Mesothelial cell of epicardium (in vitro differentiated cells): ENCODE data around the gene TMEM234. TPM values are rescaled to one million over a fixed set of nuclear protein-coding genes. Genes with fewer than 3 reads are reported as not detected.

Source experiments
- DNase-seq, 2 experiments: peaks; one replicate each; pipeline ENCODE4 v3.0.0; 2021; ENCODE audit warnings: low spot score in 2 of 2; ENCODE audit not compliant: unreplicated experiment in 2 of 2
- H3K27ac Mint-ChIP-seq: 2 replicates; pipeline ENCODE4 v1.8.0; 2021; ENCODE audit warnings: mixed read lengths
- H3K27me3 Mint-ChIP-seq: 2 replicates; pipeline ENCODE4 v1.8.0; 2021; ENCODE audit warnings: low read depth, mixed read lengths
- H3K36me3 Mint-ChIP-seq: 2 replicates; pipeline ENCODE4 v1.8.0; 2021; ENCODE audit warnings: mixed read lengths
- H3K4me1 Mint-ChIP-seq: 2 replicates; pipeline ENCODE4 v1.8.0; 2021; ENCODE audit warnings: mixed read lengths
- H3K4me3 Mint-ChIP-seq: 2 replicates; pipeline ENCODE4 v1.8.0; 2021; ENCODE audit warnings: mild to moderate bottlenecking, moderate library complexity, mixed read lengths
- H3K9me3 Mint-ChIP-seq: 2 replicates; pipeline ENCODE4 v1.8.0; 2021; ENCODE audit warnings: mixed read lengths
- CTCF ChIP-seq: fragments of 200-600 bp; sonication (generic); IDR thresholded peaks from one replicate; pipeline ENCODE4 v1.5.0; 2021; ENCODE audit warnings: antibody characterized with exemption; ENCODE audit not compliant: unreplicated experiment
- total RNA-seq: library from RNA; stranded (reverse); gene quantifications from 3 replicates; pipeline ENCODE4 v1.2.1, GENCODE V29; 2021

The TMEM234 gene
- total RNA-seq, 1 donor from 2014 or later: 32.9 TPM

- Mint-ChIP-seq H3K4me3 (no peak overlapping the region), H3K27me3 (no peaks in the 10 kb centered on the region), H3K9me3 (no peaks in the 10 kb centered on the region), H3K4me1 (peaks cover 7% of the 10 kb centered on the region), H3K36me3 (peaks cover 33% of the 10 kb centered on the region), H3K27ac (no peak overlapping the region)
- TF ChIP-seq CTCF: no peak
- DNase-seq: no peak
Observed at GRCh38 chr1:32195972-32196823, 26.0 kb downstream of the TMEM234 start.

- no peak for DNase-seq
- Mint-ChIP-seq H3K4me3 (no peak overlapping the region), H3K27ac (no peak overlapping the region), H3K4me1 (peaks cover 7% of the 10 kb centered on the region), H3K9me3 (no peaks in the 10 kb centered on the region), H3K36me3 (peaks cover 33% of the 10 kb centered on the region), H3K27me3 (no peaks in the 10 kb centered on the region)
- TF ChIP-seq CTCF: no peak
Observed at GRCh38 chr1:32195531-32195930, 26.6 kb downstream of the TMEM234 start.

DNA sequence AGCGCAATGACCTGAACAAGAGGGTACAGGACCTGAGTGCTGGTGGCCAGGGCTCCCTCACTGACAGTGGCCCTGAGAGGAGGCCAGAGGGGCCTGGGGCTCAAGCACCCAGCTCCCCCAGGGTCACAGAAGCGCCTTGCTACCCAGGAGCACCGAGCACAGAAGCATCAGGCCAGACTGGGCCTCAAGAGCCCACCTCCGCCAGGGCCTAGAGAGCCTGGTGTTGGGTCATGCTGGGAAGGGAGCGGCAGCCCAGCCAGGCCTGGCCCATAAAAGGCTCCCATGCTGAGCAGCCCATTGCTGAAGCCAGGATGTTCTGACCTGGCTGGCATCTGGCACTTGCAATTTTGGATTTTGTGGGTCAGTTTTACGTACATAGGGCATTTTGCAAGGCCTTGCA, 27.2 kb downstream of the TMEM234 start:
- Mint-ChIP-seq H3K27me3 (no peaks in the 10 kb centered on the region), H3K4me1 (peaks cover 4% of the 10 kb centered on the region), H3K27ac (no peak overlapping the region), H3K36me3 (peaks cover 37% of the 10 kb centered on the region), H3K9me3 (no peaks in the 10 kb centered on the region), H3K4me3 (no peak overlapping the region)
- no peak for DNase-seq
- TF ChIP-seq CTCF: no peak

DNA sequence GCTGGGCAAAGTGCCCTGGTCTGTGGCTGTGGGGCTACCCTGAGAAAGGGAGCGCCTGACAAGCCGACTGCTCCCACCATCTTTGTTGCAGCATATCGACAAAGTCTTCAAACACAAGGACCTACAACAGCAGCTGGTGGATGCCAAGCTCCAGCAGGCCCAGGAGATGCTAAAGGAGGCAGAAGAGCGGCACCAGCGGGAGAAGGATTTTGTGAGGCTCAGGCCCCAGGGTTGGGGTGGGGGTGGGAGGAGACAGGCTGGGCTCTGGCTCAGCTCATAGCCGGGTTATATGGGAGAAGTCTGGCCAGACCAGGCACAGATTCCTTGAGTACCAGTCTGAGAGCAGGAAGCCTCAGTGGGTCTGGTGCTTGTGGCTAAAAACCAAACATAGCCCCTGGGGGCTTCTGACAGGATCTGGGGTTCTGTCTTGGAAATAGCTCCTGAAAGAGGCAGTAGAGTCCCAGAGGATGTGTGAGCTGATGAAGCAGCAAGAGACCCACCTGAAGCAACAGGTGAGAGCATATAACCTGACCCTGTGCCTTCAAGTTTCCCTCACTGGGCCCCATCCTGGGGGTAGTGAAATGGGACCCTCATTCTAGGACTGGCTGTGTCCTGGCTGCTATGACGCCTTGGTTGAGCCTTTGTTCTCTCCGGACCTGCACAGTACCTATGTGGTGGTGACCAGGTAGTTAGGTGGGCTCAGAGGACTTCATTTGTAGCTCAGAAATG, 29.8 kb downstream of the TMEM234 start:
- Mint-ChIP-seq H3K4me3 (no peak overlapping the region), H3K4me1 (no peaks in the 10 kb centered on the region), H3K27ac (no peak overlapping the region), H3K27me3 (no peaks in the 10 kb centered on the region), H3K36me3 (peaks cover 46% of the 10 kb centered on the region), H3K9me3 (no peaks in the 10 kb centered on the region)
- TF ChIP-seq CTCF: no peak
- DNase-seq: no peak

DNA sequence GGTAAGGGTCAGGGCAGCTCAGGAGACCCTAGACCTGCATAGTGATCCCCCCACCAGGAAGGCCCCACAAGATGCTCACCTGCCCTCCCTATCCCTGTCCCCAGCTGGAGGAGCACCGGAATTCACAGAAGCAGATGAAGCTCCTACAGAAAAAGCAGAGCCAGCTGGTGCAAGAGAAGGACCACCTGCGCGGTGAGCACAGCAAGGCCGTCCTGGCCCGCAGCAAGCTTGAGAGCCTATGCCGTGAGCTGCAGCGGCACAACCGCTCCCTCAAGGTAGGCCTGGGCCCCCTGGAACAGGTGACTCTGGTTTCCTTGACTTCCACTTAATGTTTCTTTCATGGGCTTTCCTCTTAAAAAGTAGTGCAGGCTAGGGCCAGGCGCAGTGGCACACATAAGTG, 34.3 kb downstream of the TMEM234 start:
- DNase-seq: no peak
- no peak for TF ChIP-seq CTCF
- H3K4me1 Mint-ChIP-seq: peaks cover 7% of the 10 kb centered on the region
- no peaks in the 10 kb centered on the region for H3K27me3 Mint-ChIP-seq
- H3K4me3 Mint-ChIP-seq: no peak overlapping the region
- peaks cover 52% of the 10 kb centered on the region for H3K36me3 Mint-ChIP-seq
- no peaks in the 10 kb centered on the region for H3K9me3 Mint-ChIP-seq
- H3K27ac Mint-ChIP-seq: no peak overlapping the region
